ENCODE measurements around the gene DENND5A.
"Not testable (repeated sequence)": the region's sequence is repeated elsewhere in the genome, so short reads cannot be mapped to it uniquely, and the experiment has no call there.

The DENND5A gene

GRCh38 chr11:9210224-9210921 is 54.8 kb downstream of the DENND5A start:
- no peak for FAIRE-seq

- FAIRE-seq = not testable (repeated sequence)
Measured at GRCh38 chr11:9209604-9210003, 55.5 kb downstream of the DENND5A start.

- FAIRE-seq = no peak
Measured at GRCh38 chr11:9208726-9209501, 56.2 kb downstream of the DENND5A start.

DNA sequence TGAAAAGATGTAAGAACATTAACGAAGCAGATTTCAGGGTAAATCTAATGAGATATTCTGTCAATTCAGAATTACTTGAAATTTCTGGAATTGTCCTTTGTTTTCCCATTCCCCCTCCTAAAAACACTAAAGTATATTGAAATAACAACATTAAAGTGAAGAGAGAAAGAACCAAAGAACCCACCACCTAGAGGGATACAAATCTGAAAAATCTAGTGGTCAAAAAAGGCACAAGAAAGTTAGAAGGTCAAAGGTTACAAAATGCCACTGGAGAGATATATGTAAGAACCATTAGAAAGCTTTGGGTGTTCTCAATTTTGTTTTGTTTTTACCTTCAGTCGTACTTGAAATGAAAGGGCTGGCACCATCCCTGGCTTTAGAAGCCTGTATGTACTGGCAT is 57.9 kb downstream of the DENND5A start:
- no peak for FAIRE-seq

- FAIRE-seq = no peak
Measured at GRCh38 chr11:9206496-9206895, 58.7 kb downstream of the DENND5A start.

- FAIRE-seq = no peak
Measured at GRCh38 chr11:9203691-9204311, 61.3 kb downstream of the DENND5A start.

DNA sequence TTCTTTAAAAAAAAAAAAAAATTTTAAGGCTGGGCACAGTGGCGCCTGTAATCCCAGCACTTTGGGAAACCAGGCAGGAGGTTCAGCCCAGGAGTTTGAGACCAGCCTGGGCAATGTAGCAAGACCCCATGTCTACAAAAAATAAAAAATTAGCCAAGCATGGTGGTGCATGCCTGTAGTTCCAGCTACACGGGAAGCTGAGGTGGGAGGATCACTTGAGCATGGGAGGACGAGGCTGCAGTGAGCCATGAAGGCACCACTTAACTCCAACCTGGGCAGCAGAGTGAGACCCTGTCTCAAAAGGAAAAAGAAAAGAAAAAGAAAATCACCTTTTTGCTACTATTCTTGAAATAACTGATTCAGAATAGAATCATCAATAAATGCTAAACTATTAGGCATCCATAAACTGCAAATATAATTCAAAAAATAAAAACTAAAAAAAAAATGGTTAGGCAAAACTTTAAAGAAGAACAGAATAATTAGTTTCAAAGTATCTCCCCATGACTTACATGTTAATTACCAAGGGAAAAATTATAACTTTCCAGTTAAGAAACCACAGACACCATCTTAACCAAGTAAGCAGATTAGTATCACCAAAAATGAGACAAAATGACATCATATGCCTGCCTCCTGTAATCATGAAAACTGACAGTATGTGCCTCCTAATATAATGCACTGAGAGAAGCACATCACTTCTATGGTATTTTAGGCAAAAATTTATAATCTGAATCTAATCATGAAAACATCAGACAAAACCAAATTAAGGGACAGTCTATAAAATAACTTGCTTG is 63.6 kb downstream of the DENND5A start:
- FAIRE-seq = no peak

- FAIRE-seq = no peak
Measured at GRCh38 chr11:9200471-9200870, 64.7 kb downstream of the DENND5A start.

DNA sequence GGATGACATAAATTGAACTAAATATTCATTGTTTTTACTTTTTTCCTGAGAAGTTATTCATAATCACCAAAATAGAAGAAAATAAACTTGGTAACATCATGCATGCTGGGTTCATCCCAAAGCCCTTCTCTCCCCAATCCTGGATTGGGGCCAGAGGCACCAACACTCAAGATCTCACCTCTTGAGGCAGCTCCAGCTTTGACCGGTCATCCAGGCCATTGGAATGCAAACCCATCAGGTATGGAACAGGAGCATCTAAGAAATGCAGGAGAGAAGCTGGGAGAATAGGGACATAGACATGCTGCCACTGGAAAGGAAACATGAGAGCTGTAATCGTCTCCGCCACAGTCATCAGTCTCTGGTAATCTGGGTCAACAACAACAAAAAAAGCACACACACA is 71.8 kb downstream of the DENND5A start:
- FAIRE-seq = no peak

DNA sequence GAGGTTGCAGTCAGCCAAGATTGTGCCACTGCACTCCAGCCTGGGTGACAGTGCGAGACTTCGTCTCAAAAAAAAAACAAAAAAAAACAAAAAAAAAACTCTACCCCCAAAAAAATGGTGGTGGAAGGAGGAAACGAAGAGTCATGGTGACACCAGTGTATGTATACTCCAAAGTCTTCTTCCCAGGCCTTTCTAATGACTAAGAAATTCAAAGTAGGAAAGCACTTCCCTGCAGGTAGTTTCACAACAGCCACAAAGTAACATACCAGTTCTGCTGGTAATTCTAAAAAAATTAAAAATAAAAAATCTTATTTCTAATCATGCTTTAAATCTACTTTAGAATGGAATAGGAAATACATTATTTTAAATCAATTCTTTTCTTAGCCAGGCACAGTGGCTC is 72.6 kb downstream of the DENND5A start:
- FAIRE-seq = no peak

DNA sequence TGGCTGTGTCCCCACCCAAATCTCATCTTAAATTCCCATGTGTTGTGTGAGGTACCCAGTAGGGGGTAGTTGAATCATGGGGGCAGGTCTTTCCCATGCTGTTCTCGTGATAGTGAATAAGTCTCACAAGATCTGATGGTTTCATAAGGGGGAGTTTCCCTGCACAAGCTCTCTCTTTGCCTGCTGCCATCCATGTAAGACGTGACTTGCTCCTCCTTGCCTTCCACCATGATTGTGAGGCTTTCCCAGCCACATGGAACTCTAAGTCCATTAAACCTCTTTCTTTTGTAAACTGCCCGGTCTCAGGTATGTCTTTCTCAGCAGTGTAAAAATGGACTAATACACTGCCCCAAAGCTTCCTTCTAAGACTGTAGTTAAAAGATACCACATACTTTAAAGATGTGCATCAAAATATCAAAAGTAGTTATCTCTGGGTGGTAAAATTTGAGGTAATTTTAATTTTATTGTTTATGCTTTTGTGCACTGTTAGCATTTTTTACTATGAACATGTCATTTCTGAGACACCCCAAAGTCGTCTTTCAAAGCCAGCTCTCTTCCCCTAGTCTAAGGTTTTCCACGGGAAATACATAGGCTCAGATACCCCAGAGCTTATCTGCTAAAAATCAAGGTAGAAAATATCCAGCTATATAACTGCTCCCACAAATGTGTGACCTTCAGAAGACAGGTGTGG is 74.7 kb downstream of the DENND5A start:
- not testable (repeated sequence) for FAIRE-seq

DNA sequence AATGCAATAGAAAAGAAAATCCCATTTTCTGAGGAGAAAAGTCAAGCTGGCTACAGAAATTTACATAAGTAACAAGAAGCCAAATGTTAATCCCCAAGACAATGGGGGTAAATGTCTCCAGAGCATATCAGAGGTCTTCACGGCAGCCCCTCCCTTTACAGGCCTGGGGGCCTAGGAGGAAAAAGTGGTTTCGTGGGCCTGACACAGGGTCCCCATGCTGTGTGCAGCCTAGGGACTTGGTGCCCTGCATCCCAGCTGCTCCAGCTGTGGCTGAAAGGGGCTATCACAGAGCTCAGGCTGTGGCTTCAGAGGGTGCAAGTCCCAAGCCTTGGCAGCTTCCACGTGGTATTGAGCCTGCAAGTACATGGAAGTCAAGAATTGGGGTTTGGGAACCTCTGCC is 76.3 kb downstream of the DENND5A start:
- not testable (repeated sequence) for FAIRE-seq

DNA sequence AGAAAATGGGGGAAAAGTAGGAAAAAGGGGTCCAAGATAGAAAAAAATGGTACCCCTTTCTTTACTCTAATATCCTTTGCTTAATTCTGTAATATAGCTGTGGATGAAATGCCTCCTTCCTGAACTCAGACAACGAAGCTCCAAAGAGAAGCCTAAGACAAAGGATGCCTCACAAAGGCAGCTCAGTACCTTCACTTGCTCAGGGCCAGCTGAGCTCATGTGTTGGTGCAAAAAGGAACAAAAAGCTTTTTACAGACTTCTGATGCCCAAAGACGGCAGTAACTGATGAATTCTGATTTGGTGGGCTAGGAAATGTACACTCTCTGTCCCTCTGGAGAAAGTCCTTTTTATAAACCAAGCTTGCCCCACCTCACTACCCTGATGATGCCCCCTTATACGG is 77.5 kb downstream of the DENND5A start:
- no peak for FAIRE-seq

DNA sequence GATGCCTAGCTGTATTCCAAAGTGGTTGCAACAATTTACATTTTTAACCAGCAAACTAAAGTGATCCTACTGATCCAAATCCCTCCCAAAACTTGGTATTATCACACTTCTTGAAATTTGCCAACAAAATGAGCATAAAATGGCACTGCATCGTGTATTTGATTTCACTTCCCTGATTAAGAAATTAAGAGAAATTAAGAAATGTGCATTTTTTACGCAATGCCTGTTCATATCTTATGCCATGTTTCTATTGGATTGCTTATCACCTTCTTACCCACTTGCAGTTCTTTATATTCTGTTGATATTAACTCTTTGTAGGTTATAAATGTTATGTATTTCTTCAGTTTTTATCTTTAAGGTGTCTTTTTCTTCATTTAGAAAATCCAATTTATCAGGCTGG is 80.6 kb downstream of the DENND5A start:
- FAIRE-seq = no peak

GRCh38 chr11:9182180-9182871 is 82.8 kb downstream of the DENND5A start:
- no peak for FAIRE-seq

- FAIRE-seq = no peak
Measured at GRCh38 chr11:9180784-9181183, 84.4 kb downstream of the DENND5A start.

DNA sequence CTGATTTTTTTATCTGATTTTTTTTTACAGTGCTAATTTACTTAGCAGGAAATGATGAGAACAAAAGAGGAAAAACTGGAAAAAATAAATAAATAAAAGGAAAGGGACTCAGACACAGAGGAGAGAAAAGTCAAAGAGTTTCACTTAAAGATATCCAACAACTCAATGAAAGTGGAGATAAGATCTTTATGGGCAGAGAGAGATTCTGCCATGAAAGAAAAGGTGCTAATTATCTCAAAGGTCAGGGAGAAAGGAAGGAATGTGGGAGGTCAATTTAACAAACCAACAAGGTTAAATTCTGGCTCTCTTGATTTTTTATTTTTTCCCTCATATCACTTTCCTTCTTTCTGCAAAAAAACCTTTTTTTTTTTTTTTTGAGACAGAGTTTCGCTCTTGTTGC is 86.0 kb downstream of the DENND5A start:
- no peak for FAIRE-seq

- no peak for FAIRE-seq
Measured at GRCh38 chr11:9178716-9179115, 86.4 kb downstream of the DENND5A start.

- no peak for FAIRE-seq
Measured at GRCh38 chr11:9177438-9178091, 87.6 kb downstream of the DENND5A start.

DNA sequence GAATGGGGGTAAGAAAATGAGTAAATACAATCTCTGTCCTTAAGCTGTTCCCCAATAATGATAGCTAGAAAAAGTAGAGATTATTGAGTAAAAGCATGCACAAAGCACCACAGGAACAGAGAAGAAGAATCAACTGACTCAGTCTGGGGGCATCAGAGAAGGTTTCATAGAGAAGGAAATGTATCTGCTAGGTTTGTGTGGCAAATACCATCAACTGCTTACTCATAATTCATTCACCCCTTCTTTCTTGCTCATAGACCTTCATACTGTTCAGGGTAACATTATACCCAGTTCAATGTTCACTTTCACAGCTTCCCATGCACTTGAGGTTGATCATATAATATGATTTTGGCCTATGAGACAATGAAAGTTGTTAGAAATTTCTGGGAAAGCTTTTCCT is 88.6 kb downstream of the DENND5A start:
- FAIRE-seq = no peak

GRCh38 chr11:9176136-9176535 is 89.0 kb downstream of the DENND5A start:
- FAIRE-seq = no peak
